GM21515 (cell line): ENCODE results near the gene ATXN1.
A peak's percentile ranks its signal among the peaks of the same experiment; 100 is the strongest.
"Not testable (repeated sequence)": the region's sequence is repeated elsewhere in the genome, so short reads cannot be mapped to it uniquely, and the experiment has no call there.

Source experiments
- ATAC-seq: cut with Tn5 transposase; IDR thresholded peaks from one replicate; pipeline ENCODE4 v1.9.1; 2021; ENCODE audit not compliant: unreplicated experiment

The ATXN1 gene

DNA sequence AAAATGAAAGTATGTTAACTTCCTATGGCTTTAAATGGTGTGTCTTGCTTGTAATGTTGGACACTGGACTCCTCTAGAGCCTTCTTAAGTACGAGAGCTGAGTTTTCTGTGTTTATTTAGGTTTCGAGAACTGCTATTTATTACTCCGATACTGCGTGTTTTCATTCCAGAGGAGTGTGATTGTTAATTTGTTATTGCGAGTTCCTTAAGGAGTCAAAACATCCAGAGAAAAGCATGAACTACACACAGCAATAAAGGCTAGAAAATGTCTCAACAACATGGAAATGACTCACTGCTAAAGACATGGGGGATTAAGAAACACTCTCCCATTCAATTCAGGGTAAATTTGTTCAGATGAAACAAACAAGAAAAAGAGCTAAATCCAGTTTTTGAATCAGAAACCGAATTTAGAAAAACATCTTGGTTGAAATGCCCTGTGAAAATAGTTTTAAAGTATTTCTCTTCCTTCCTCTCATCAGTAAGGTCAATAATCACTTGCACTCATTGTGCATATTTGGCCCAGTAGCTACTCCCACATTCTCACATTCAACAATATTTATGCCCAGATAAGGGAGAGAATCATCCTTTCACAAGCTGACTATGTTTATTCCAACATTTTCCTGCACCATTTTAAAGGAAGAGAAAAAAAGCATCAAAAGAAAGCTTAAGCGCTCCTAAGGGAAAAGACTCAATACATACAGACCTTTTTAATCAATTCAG lies 36.0 kb downstream of the ATXN1 start:
- ATAC-seq, result no peak

DNA sequence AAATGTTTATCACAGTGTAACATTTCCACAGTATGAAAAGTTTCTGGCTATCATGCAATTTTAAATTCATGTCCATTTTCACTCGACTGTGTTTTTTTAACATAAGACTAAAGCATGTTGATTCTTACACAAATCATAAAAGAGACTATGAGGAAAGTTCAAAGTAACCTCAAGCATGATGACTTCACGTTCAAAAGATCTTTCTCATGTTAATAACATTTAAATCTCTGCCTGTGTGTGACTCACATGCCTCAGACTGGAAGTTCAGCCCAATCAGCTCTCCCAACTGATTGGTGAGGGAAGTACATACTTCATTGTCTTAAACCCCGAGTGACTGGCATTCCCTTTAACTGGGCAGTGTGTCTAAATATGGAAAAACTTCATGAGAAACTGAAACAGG lies 37.4 kb downstream of the ATXN1 start:
- no peak for ATAC-seq

DNA sequence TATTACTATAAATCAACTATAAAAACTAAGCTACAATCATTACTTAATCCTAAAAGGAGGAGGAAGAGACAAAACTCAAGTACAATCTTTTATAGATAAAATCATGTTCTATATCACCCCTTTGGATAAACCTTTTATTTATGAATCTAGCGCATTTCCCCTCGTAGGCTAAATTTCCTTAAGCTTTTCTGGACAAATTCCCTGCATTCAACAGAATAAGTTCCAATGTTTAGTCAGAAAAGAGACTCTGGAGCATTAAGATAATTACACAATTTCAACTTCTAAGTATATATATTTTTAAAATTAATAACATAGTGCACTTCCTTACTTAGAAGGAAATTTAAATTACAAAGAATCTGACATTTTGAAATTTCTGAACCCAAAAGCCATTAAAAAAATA lies 37.9 kb downstream of the ATXN1 start:
- ATAC-seq, result no peak

DNA sequence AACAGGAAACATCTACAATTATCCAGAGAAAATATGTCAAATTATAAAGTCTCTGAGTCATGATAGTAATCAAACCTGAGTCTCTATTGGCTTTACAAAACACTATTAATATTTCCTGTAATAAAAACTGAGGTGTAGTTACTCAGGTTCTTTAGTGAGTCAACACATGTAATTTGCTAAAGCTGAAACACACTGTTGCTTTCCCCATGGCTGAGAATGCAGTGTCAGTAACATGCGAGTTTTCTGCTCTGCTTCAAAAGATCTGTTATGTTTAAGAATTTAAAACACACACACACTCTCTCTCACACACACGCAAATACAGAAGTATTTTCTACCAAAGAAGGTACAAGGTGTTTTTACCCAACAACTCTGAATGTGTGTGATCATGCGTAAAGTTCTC lies 38.6 kb downstream of the ATXN1 start:
- ATAC-seq, result no peak

DNA sequence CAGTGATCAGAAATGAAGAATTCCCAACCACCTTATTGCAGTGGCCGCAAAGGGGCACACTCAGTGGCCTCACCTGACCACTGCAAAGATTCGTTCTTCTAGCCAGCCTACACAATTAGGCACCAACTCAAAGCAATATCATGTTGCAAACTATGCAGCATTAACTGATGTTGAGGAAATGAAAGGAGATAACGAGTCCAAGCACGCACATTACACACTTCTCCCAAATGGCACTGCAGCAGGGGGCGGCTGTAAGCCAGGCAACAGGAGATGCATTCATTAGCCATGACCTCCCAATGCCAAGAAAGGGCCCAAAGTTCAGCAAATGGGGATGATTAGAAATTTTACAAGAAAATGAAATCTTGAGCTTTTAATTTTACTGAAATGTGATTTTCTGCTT lies 39.3 kb downstream of the ATXN1 start:
- ATAC-seq, result no peak

DNA sequence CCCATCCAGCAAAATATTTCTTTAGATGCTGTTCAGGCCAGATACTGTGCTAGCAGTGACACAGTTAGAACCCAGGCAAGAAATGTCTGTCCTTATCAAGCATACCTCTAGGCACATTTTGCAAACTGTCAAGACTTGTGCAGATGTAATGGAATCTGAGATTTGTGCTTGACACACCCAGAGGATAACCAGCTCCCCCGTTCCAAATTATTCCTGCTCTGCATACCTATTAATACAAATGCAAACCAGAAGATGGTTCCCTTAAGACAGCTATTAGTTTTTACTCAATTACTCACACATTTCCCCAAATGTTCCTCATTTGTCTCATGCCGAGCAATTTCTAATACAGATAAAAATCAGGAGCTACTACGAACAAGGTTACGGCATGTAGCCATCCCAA lies 40.4 kb downstream of the ATXN1 start:
- no peak for ATAC-seq

DNA sequence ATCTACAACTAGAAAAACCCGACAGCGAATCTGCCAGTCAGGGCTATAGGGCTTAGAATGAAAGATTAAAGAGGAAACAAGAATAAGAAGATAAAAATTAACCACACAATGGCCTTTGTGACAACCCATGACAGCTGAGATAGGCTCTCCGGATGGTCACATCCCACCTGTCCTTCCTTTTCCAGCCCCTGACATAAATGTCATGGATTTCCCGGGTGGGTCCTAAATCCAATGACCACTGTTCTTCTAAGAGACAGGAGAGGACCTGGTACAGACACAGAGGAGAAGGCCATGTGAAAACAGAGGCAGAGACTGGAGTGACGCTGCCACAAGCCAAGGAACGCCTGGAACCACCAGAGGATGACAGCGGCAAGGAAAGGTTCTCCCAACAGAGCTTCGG lies 41.8 kb downstream of the ATXN1 start:
- ATAC-seq, result no peak

DNA sequence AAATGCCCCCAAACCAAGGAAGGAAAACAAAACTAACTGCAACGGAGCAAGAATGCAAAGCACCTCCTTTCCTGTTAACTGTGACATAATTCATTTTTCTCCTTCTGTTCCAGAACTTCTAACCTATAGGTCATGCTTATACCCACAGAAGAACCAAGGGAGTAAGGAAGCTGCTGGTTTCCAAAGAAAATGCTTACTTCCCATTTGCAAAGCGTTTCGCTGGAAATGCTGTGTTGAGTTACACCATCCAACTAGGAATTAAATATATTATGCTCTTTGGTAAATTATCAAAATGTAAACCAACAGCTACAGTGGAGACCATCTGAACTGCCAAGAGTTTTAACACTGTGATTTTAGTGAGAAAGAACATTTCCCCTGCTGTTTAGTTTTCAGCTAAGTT lies 42.9 kb downstream of the ATXN1 start:
- no peak for ATAC-seq

DNA sequence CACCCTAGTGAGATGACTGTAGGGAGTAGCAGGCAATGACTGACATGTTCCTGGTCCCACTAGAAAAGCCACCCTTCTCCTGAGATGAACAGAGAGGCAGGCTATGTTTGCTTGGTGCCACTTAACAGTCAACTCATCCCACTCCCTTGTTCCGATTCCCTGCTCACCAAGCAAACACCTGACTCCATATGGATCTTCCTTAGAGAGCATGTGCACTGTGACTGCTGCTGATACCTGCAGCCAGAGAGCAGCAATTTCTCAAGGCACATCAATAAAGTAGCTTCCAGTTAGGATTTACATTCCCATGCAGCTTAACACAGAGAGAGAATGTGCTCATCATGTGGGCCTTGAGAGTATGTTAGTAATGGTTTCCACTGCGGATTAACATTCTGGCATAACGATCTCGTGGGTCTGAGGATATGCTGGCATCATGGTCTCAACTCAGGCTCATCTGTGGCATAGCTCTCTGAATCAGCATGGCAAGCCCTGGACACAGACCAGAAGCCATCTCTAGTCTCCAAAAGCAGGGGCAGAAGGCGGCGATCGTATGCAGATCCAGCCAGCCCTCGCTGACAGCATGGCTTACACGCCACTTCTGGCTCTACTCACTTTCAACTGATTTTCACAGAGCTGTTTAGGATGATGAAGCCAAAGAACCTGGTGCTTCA lies 43.9 kb downstream of the ATXN1 start:
- ATAC-seq, result no peak

DNA sequence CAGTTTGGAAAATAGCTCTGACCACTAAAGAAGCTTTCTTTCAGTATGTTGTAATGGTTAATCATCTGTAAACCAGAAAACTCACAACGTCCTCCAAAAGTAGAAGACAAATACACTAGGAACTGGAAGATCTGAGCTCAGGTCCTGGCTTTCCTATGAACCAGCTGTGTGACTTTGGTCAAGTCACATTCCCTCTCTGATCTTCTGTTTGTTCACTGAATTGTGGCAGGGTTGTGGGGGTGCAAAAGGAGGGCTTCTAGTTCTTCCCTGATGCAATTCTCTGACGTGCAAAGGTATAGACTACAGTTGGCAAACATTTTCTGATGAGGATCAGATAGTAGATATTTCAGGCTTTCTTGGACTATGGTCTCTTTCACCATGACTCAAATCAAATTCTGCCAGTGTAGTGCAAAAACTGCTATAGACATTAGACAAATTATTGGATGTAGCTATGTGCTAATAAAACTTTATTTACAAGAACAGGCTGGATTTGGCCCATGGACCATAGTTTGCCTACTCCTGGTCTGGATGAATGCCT lies 44.9 kb downstream of the ATXN1 start:
- no peak for ATAC-seq

DNA sequence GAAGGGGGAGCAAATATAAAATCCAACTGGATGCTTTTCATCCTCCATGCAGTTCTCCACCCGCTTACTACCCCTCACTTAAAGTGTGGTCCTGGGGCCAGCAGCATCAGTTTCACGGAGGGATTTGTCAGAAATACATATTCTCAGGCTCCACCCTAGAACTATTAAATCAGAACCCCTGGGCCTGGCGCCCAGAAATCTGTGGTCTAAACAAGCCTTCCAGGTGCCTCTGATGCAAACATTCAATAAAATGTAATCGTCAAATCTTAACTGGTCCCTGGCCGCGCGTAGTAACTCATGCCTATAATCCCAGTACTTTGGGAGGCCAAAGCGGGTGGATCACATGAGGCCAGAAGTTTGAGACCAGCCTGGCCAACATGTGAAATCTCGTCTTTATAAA lies 47.7 kb downstream of the ATXN1 start:
- no peak for ATAC-seq

DNA sequence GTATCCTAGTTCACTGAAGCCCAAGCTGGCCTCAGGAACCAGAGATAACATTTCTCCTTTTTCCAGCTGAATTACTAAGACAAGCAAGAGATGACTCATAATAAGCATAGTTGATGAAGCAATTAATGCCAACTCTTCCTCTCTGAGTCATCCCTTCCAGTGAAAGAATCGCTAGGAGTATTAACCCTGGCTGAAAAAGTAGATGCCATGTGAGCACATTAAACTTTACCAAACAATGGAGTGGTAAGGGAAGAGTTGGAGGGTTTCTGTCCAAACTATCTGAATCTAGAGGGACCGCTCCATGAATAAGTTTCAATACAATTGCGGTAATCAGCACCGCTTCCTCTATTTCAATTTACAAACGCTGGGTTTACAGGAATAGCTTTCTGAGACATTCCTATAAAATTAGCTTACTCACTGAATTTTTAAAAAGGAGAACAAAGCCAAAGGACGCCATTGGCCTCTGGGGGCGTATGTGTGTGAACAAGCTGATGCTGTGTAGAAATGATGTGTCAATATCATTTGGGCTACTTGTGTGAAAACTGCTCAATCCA lies 48.3 kb downstream of the ATXN1 start:
- ATAC-seq, result peak; percentile 34

DNA sequence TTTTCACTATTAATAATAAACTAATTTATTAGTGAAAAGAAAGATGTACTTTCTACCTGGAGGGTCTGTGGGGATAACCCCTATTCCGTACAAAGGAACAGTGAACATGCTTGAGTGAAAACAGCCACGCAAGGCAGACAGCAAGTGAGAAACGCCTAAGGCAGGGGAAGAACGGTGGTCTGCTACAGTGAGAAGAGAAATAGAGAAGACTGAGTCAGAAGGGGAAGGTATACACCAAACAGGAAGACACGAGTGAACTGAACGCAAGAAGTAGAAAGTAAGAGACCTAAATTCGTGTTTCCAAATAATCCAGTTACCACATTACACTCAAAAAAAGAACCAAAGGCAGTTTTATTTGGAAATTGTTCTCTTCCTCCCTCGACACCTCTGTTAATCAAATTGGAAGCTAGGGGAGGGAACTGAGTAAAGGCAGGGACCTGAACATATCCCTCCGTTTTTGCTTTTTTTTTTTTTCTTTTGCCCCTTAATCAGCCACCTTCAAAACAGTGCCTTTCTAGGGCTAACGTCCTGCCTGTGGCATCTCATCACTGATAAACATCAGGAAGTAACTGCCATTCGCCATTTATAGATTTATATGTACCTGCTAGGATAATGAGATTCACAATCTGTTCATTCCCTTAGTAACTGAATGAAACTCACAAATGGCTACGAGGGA lies 48.9 kb downstream of the ATXN1 start:
- ATAC-seq, result peak; percentile 72

DNA sequence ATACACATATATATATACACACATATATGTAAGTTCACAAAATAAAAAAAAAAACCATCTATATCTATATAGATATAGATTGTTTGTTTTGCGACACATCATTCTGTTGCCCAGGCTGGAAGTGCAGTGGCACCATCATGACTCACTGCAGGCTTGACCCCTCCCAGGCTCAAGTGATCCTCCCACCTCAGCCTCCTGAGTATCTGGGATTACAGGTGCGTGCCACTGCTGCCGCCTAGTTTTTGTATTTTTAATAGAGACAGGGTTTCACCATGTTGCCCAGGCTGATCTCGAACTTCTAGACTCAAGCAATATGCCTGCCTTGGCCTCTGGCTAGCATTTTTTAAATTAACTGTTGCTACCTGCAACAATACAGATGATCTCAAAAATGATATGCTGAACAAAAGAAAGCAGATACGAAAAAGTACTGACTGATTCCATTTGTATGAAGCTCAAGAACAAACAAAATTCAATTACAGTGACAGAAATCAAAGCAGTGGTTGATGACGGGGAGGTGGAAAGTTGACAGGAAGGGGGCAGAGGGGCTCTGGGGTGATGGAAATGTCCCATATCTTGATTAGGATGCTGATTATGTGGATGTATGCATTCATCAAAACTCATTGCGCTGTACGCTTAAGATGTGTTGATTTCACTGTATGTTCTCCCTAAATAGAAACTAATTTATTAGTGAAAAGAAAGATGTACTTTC lies 49.6 kb downstream of the ATXN1 start:
- ATAC-seq, result peak; percentile 7

DNA sequence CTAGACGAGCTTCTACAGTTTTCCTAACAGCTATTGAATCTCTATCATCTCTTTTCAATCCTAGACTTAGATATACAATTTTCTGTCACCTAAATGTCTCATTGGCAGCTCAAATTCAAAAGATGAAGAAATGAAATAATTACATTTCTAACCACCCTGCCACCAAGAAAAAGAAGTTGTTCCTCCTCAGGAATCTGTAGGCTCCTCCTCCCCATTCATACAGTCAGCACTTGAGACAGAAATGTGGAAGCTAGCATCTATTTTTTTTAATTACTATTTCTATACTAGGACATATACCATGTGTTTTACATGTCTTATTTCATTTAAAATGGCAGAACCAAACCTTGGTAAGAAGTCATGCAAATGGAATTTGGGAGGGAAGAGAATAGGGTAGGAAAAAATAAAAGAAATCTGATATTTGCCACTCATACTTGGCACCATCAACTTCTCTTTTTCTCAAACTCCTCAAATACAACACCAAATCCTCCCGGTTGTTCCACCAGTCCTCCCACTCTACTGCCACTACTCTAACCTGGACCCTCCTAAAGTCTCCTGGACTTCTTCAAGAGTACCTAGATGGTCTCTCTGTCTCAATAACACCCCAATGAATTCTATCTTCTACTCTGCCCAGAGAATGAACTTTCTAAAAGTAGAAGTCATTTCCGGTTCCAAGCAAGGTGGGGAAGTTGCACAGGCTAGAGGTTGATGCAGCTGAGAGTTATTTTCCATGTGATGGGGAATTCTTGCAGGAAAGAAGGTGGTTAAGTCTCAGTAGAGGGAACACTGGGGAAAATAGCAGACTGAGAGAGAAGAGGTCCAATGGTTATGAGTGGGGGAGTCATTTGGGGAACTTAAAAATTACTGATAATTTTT lies 54.1 kb downstream of the ATXN1 start:
- no peak for ATAC-seq

DNA sequence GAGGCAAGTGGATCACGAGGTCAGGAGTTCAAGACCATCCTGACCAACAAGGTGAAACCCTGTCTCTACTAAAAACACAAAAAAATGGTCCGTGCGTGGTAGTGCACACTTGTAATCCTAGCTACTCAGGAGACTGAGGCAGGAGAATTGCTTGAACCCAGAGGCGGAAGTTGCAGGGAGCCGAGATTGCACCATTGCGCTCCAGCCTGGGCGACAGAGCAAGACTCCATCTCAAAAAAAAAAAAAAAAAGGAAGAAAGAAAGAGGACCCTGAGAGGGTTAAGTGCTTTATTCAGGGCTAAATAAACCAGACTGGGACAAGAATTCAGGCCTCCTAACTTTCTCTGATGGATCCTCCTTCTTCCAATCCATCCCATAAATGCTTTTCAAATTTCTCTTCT lies 54.8 kb downstream of the ATXN1 start:
- ATAC-seq, result not testable (repeated sequence)

DNA sequence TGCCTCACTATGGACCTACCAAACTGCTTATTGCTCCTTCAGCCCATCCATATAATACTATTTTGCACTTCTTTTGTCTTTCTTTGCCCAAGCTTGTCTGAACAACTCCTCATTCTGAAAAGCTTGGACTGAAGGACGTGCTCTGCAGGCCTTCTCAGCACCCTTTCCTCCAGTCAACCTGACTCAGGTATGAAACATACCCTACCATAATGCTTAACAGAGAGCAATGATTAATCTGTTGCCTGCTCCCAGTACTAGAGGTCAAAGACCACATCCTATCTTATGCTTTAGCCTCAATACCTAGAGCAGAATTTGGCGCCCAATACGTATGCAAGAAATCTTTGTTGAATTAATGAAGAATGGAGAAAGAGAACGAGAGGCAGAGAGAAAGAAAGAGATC lies 55.2 kb downstream of the ATXN1 start:
- ATAC-seq, result no peak

DNA sequence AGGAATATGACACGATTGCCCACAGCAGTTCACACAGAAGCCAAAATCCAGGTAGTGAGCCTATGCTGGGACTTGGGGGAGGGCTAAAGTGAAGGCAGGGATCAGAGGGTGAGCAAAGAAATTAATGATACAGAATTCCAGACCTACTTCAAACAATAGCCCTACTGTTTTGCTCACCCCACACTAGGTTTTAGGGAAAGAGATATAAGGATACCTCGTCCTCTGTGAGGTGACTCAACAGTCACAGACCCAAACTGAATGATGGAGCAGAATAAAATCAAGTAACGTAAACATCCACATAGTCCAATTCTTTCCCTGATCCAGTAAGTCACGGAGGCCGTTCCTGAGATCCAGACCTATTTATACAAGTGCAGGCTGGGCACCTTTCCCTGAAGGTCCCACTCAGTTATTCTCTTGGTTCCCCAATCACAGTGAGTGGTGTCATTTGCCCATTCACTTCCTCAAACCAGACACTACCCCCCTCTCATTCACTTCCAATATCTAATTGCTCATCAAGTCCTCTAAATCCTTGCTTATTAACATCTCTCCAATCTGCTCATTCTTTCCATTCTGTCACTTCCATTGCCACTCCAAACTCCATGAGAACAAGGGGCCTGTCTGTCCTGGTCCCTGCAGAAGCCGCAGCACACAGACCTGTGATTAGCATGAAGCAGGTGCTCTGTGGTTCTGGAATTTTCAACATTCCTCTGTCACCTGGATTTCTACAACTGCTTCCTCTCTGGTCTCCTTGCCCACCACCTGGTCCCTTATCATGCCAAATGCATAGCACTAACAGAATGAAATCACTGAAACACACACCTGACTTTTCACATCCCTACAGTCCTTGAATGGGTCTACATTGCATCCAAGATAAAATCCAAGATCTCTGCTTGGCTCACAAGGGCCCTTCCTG lies 55.9 kb downstream of the ATXN1 start:
- ATAC-seq, result no peak

DNA sequence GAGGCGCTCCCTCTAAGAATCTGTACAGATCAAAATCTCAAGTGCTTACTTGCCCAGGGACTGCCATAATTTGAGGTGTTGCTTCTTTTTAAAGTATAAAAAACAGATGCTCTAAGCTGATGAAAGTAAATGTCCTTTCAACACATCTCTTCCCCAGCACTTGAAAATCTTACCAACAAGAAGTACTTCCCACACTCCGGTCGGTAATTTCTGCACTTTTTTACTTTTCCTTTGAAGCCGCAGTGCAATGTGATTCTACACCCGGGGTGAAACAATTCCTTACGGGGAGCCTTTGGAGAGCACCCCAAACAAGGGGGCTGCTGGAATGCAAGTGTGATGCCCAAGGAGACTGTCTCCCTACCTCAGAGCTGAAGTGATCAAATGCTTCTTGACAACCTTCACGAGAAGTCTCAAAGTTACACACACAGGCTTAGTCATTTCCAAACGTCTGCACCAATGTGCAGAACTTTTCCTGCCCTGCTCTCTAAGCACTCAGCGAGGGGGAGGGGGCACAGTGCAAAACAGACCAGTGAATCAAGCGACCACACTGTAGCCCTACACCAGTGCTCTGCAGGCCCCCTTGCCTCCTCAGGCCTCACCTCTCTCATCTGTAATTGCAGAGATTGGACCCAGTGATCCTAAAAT lies 56.7 kb downstream of the ATXN1 start:
- peak; percentile 41 for ATAC-seq
